ENCODE results near the gene TAF4.

DNA sequence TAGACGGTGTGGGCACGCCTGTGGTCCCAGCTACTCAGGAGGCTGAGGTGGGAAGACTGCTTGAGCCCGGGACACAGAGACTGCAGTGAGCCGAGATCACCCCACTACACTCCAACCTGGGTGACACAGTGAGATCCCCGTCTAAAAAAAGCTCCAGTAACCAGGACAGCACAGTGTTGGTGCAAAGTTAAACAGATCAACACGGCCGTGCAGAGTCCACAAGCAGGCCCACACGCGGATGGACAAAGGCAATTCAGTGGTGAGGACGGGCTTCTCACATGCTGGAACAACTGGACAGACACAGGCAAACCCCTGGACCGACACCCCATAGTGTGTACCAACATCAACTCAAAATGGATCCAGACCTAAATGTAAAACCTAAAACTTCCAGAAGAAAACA is 41.7 kb downstream of the TAF4 start:
- TF ChIP-seq CTCF (IDR thresholded peaks at IDR 0.05) (no peak), POLR2A (IDR thresholded peaks at IDR 0.05) (no peak)

Measured in testis (tissue), 2 donors.